HepG2 (cell line): ENCODE data around the gene SGMS1. TPM values are rescaled to one million over a fixed set of nuclear protein-coding genes. Genes with fewer than 3 reads are reported as not detected.

ENCODE experiments used
- CAMTA2 ChIP-seq: sonication (generic); formaldehyde crosslinking; IDR thresholded peaks from 2 replicates; pipeline ENCODE4 v1.4.0; 2020; ENCODE audit warnings: mild to moderate bottlenecking, missing genetic modification reagents, borderline replicate concordance
- CBX2 ChIP-seq, 2 experiments: fragments of 200-600 bp in 1 of 2; sonication (generic); formaldehyde crosslinking in 1 of 2; IDR thresholded peaks; 2 replicates each; pipeline versions ENCODE4 v1.7.0 to v1.8.1; 2018 to 2022; ENCODE audit warnings: low read depth in 2 of 2, low read length in 1 of 2, mild to moderate bottlenecking in 1 of 2, missing genetic modification reagents in 1 of 2
- ELF3 ChIP-seq: IDR thresholded peaks from 2 replicates; pipeline ENCODE4 v1.6.1; 2016; ENCODE audit warnings: missing genetic modification reagents, missing compliant biosample characterization
- GPN1 ChIP-seq: sonication (generic); formaldehyde crosslinking; IDR thresholded peaks from 2 replicates; pipeline ENCODE4 v1.5.1; 2020; ENCODE audit warnings: missing genetic modification reagents, borderline replicate concordance
- HOXA3 ChIP-seq: sonication (generic); formaldehyde crosslinking; IDR thresholded peaks from 2 replicates; pipeline ENCODE4 v1.5.0; 2020; ENCODE audit warnings: missing genetic modification reagents
- MAF1 ChIP-seq: sonication (generic); formaldehyde crosslinking; IDR thresholded peaks from 2 replicates; pipeline ENCODE4 v1.5.0; 2020; ENCODE audit warnings: missing genetic modification reagents, borderline replicate concordance
- PHF8 ChIP-seq: sonication (generic); formaldehyde crosslinking; IDR thresholded peaks from 2 replicates; pipeline ENCODE4 v1.5.0; 2020; ENCODE audit warnings: missing genetic modification reagents
- RARA ChIP-seq: IDR thresholded peaks from 2 replicates; pipeline ENCODE4 v1.6.1; 2016; ENCODE audit warnings: missing genetic modification reagents, missing compliant biosample characterization
- RBM39 ChIP-seq: fragments of 200-400 bp; formaldehyde crosslinking; IDR thresholded peaks from one replicate; pipeline ENCODE4 v1.6.1; 2018; ENCODE audit warnings: antibody characterized with exemption, mild to moderate bottlenecking, low read depth, low read length; ENCODE audit not compliant: poor library complexity, severe bottlenecking
- SIN3B ChIP-seq: fragments of 150-350 bp; IDR thresholded peaks from 2 replicates; pipeline ENCODE4 v1.6.1; 2014; ENCODE audit warnings: low read length
- TAF1 ChIP-seq: sonication (generic); formaldehyde crosslinking; IDR thresholded peaks from 2 replicates; pipeline ENCODE4 v1.4.0; 2020; ENCODE audit warnings: missing genetic modification reagents
- TCF12 ChIP-seq, 2 experiments: fragments of 450-650 bp in 1 of 2; sonication (generic) in 1 of 2; formaldehyde crosslinking in 1 of 2; IDR thresholded peaks; 2 replicates each; pipeline versions ENCODE4 v1.6.1 to v1.8.0; 2017 to 2022; ENCODE audit warnings: antibody characterized with exemption in 1 of 2, mild to moderate bottlenecking in 1 of 2, missing genetic modification reagents in 1 of 2, moderate library complexity in 1 of 2
- ZKSCAN5 ChIP-seq: sonication (generic); formaldehyde crosslinking; IDR thresholded peaks from 2 replicates; pipeline ENCODE4 v1.5.1; 2020; ENCODE audit warnings: mild to moderate bottlenecking, missing genetic modification reagents
- ZNF260 ChIP-seq: sonication (generic); formaldehyde crosslinking; IDR thresholded peaks from 2 replicates; pipeline ENCODE4 v1.4.0; 2020; ENCODE audit warnings: missing genetic modification reagents, low read depth, mild to moderate bottlenecking, borderline replicate concordance
- ZNF383 ChIP-seq: sonication (generic); formaldehyde crosslinking; IDR thresholded peaks from 2 replicates; pipeline ENCODE4 v1.4.0; 2020; ENCODE audit warnings: missing genetic modification reagents, mild to moderate bottlenecking, borderline replicate concordance
- ZNF432 ChIP-seq: sonication (generic); formaldehyde crosslinking; IDR thresholded peaks from 2 replicates; pipeline ENCODE4 v1.5.0; 2020; ENCODE audit warnings: missing genetic modification reagents, mild to moderate bottlenecking, borderline replicate concordance
- ZNF724P ChIP-seq: sonication (generic); formaldehyde crosslinking; IDR thresholded peaks from 2 replicates; pipeline ENCODE4 v1.8.0; 2022; ENCODE audit warnings: missing genetic modification reagents, borderline replicate concordance
- polyA plus RNA-seq, 8 experiments: library from polyadenylated mRNA; depleted of rRNA in 3 of 8; stranded (reverse) in 7 of 8; unstranded in 1 of 8; fragments of >200 nt; fragmentation: Illumina TruSeq in 4 of 8; extraction: Trizol in 4 of 8; gene quantifications; 2 replicates each; pipeline versions ENCODE4 v1.2.1 to v1.2.3, GENCODE V29; 2011 to 2016; ENCODE audit warnings: low read depth in 4 of 8, missing spikeins in 1 of 8, mixed read lengths in 1 of 8; ENCODE audit not compliant: insufficient read depth in 1 of 8
- total RNA-seq, 5 experiments: library from RNA; depleted of rRNA; stranded (reverse); fragments of >200 nt; fragmentation: Illumina TruSeq; extraction: Trizol; gene quantifications; 2 replicates each; pipeline ENCODE4 v1.2.3, GENCODE V29; 2016; ENCODE audit warnings: low read depth in 1 of 5
- TF ChIP-seq, protein P1 (sequence below): sonication (generic); formaldehyde crosslinking; IDR thresholded peaks from 2 replicates; pipeline ENCODE4 v1.5.0; 2020; ENCODE audit warnings: missing genetic modification reagents
- TF ChIP-seq, protein P2 (sequence below): sonication (generic); formaldehyde crosslinking; IDR thresholded peaks from 2 replicates; pipeline ENCODE4 v1.4.0; 2020; ENCODE audit warnings: missing genetic modification reagents
- TF ChIP-seq, protein P3 (sequence below), 2 experiments: sonication (generic) in 1 of 2; formaldehyde crosslinking in 1 of 2; IDR thresholded peaks; 2 replicates each; pipeline versions ENCODE4 v1.5.1 to v1.6.1; 2011 to 2020; ENCODE audit warnings: borderline replicate concordance in 1 of 2, low read depth in 1 of 2, low read length in 1 of 2, mild to moderate bottlenecking in 1 of 2, missing genetic modification reagents in 1 of 2, moderate library complexity in 1 of 2

Gene SGMS1
- total and polyA plus RNA-seq, 2 of the 13 experiments (the other 11 are each of a cell fraction or from before 2014, with no cell fraction given) = 6.5 to 15.1 TPM

DNA sequence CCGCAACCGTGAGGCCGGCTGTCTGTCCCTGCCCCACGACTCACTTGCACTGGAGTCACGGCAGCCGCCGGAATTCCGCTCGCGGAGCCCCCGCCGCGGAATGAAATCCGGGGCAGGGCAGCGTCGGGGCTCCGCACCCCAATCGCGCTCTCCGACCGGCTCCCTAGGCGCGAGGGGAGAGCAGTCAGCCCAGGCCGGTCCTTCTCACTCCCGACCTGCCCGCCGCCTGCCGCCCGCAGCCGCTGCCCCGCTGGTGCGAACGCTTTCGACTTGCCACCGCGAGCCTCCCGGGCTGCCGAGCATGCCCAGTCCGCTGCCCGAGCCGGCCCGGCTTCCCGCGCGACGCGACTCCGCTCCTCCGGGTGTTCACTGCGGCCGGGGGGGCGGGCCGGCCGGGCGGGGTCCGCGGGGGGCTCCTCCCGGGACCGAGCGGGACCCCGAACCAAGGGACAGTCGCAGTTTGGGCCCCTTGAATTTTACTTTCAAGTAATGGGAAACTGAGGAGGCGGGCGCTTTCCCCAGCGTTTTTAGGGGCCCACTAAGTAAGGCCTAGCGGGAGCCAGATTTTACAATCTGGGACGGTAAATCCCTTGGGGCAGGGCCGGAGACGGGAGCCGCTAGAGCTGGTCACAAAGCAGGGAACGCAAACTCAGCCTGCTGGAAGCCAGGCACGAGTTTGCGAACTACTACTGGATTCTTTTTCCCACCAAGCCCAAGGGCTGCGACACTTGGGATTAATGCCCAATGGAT, at the start of gene SGMS1 (continued):
- TF ChIP-seq ZNF260 (no peak), TCF12 (IDR thresholded peaks at IDR 0.05) (no peak), TCF12 (CRISPR knock-in tag; IDR thresholded peaks at IDR 0.05) (no peak), MAF1 (CRISPR knock-in tag) (no peak), RARA (CRISPR knock-in tag) (no peak), RBM39 (peak; percentile 32), TAF1 (CRISPR knock-in tag) (peak; percentile 68), CBX2 (IDR thresholded peaks at IDR 0.05; ENCODE audit: low read depth, low read length) (no peak), CBX2 (CRISPR knock-in tag; IDR thresholded peaks at IDR 0.05; ENCODE audit: low read depth) (no peak), ZKSCAN5 (no peak), ELF3 (CRISPR knock-in tag) (0 out of 2 replicates have a peak, but pooled peaks have one; percentile 35), SIN3B (no peak), HOXA3 (CRISPR knock-in tag) (peak; percentile 72), PHF8 (CRISPR knock-in tag) (peak; percentile 76), CAMTA2 (CRISPR knock-in tag) (no peak), ZNF724P (CRISPR knock-in tag) (peak; percentile 57; the same call in 1 of the 2 replicates), ZNF432 (CRISPR knock-in tag) (no peak), ZNF383 (CRISPR knock-in tag) (no peak), GPN1 (no peak)
- TF ChIP-seq, protein P1, sequence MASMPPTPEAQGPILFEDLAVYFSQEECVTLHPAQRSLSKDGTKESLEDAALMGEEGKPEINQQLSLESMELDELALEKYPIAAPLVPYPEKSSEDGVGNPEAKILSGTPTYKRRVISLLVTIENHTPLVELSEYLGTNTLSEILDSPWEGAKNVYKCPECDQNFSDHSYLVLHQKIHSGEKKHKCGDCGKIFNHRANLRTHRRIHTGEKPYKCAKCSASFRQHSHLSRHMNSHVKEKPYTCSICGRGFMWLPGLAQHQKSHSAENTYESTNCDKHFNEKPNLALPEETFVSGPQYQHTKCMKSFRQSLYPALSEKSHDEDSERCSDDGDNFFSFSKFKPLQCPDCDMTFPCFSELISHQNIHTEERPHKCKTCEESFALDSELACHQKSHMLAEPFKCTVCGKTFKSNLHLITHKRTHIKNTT (CRISPR knock-in tag) = no peak
- TF ChIP-seq, protein P2, sequence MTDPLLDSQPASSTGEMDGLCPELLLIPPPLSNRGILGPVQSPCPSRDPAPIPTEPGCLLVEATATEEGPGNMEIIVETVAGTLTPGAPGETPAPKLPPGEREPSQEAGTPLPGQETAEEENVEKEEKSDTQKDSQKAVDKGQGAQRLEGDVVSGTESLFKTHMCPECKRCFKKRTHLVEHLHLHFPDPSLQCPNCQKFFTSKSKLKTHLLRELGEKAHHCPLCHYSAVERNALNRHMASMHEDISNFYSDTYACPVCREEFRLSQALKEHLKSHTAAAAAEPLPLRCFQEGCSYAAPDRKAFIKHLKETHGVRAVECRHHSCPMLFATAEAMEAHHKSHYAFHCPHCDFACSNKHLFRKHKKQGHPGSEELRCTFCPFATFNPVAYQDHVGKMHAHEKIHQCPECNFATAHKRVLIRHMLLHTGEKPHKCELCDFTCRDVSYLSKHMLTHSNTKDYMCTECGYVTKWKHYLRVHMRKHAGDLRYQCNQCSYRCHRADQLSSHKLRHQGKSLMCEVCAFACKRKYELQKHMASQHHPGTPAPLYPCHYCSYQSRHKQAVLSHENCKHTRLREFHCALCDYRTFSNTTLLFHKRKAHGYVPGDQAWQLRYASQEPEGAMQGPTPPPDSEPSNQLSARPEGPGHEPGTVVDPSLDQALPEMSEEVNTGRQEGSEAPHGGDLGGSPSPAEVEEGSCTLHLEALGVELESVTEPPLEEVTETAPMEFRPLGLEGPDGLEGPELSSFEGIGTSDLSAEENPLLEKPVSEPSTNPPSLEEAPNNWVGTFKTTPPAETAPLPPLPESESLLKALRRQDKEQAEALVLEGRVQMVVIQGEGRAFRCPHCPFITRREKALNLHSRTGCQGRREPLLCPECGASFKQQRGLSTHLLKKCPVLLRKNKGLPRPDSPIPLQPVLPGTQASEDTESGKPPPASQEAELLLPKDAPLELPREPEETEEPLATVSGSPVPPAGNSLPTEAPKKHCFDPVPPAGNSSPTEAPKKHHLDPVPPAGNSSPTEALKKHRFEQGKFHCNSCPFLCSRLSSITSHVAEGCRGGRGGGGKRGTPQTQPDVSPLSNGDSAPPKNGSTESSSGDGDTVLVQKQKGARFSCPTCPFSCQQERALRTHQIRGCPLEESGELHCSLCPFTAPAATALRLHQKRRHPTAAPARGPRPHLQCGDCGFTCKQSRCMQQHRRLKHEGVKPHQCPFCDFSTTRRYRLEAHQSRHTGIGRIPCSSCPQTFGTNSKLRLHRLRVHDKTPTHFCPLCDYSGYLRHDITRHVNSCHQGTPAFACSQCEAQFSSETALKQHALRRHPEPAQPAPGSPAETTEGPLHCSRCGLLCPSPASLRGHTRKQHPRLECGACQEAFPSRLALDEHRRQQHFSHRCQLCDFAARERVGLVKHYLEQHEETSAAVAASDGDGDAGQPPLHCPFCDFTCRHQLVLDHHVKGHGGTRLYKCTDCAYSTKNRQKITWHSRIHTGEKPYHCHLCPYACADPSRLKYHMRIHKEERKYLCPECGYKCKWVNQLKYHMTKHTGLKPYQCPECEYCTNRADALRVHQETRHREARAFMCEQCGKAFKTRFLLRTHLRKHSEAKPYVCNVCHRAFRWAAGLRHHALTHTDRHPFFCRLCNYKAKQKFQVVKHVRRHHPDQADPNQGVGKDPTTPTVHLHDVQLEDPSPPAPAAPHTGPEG (CRISPR knock-in tag) = no peak
- TF ChIP-seq, protein P3, sequence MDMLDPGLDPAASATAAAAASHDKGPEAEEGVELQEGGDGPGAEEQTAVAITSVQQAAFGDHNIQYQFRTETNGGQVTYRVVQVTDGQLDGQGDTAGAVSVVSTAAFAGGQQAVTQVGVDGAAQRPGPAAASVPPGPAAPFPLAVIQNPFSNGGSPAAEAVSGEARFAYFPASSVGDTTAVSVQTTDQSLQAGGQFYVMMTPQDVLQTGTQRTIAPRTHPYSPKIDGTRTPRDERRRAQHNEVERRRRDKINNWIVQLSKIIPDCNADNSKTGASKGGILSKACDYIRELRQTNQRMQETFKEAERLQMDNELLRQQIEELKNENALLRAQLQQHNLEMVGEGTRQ (IDR thresholded peaks at IDR 0.05; ENCODE audit: low read depth, low read length) = no peak
- TF ChIP-seq, protein P3 (CRISPR knock-in tag; IDR thresholded peaks at IDR 0.05; ENCODE audit: borderline replicate concordance) = no peak
